B cell (primary cell): ENCODE results near the gene ITPR2. TPM values are rescaled to one million over a fixed set of nuclear protein-coding genes. Genes with fewer than 3 reads are reported as not detected.

Experiments
- ATAC-seq: fragments of 200-7000 bp; cut with Tn5 transposase; one replicate; pipeline ENCODE4 v1.10.0; 2021; ENCODE audit warnings: low read depth, mild to moderate bottlenecking, moderate number of reproducible peaks, moderate library complexity
- CTCF ChIA-PET: fragments of 350-600 bp; sonication (Branson Sonifier 250); formaldehyde crosslinking; loops from one replicate; lab custom pipeline; 2021; ENCODE audit warnings: antibody characterized with exemption, inconsistent platforms; lab: Charles Lee
- POLR2A ChIA-PET: fragments of 350-600 bp; sonication (Branson Sonifier 250); formaldehyde crosslinking; loops from one replicate; lab custom pipeline; 2021; ENCODE audit warnings: antibody characterized with exemption; lab: Charles Lee
- DNase-seq: peaks from one replicate; pipeline ENCODE4 v3.0.0; 2013
- H2AFZ ChIP-seq: 2 replicates; pipeline ENCODE4 v1.6.1; 2012; ENCODE audit warnings: mild to moderate bottlenecking, low read depth, low read length; ENCODE audit not compliant: insufficient read depth, poor library complexity, severe bottlenecking
- H3K27ac ChIP-seq, 2 donors: 1 replicate in 1 of 2; 2 replicates in 1 of 2; pipeline ENCODE4 v1.5.1; 2012 to 2013; ENCODE audit warnings: low read length in 2 of 2, mild to moderate bottlenecking in 2 of 2, moderate library complexity in 1 of 2
- H3K27me3 ChIP-seq, 4 experiments: fragments of 200-600 bp in 1 of 4; sonication (generic) in 1 of 4; replicated peaks in 1 of 4; 1 replicate in 2 of 4; 2 replicates in 2 of 4; pipeline versions ENCODE4 v1.6.1 to v1.7.0; 2013 to 2016; ENCODE audit warnings: low read length in 3 of 4, mild to moderate bottlenecking in 2 of 4, mixed read lengths in 1 of 4, moderate library complexity in 1 of 4; ENCODE audit not compliant: insufficient read depth in 4 of 4, control insufficient read depth in 3 of 4; ENCODE audit errors: control extremely low read depth in 1 of 4
- H3K36me3 ChIP-seq, 2 experiments: replicated peaks in 1 of 2; 1 replicate in 1 of 2; 2 replicates in 1 of 2; pipeline versions ENCODE4 v1.6.1 to v1.7.1; 2013; ENCODE audit warnings: low read length in 1 of 2; ENCODE audit not compliant: insufficient read depth in 2 of 2, control insufficient read depth in 1 of 2; ENCODE audit errors: control extremely low read depth in 1 of 2, extremely low read depth in 1 of 2
- H3K4me1 ChIP-seq, 2 donors: fragments of 200-600 bp in 1 of 2; sonication (generic) in 1 of 2; 1 replicate in 1 of 2; 2 replicates in 1 of 2; pipeline versions ENCODE4 v1.5.1 to v1.6.1; 2013 to 2017; ENCODE audit warnings: low read length in 2 of 2; ENCODE audit not compliant: control insufficient read depth in 2 of 2, insufficient read depth in 2 of 2
- H3K4me2 ChIP-seq: replicated peaks from 2 replicates; pipeline ENCODE3; 2012; ENCODE audit warnings: mild to moderate bottlenecking, low read depth, low read length; ENCODE audit not compliant: poor library complexity, severe bottlenecking
- H3K4me3 ChIP-seq, 5 experiments: fragments of 200-600 bp in 1 of 5; sonication (generic) in 1 of 5; 1 replicate in 3 of 5; 2 replicates in 2 of 5; pipeline versions ENCODE4 v1.5.1 to v1.7.0; 2011 to 2016; ENCODE audit warnings: low read length in 4 of 5, mild to moderate bottlenecking in 4 of 5, low read depth in 2 of 5, control low read depth in 1 of 5, moderate library complexity in 1 of 5; ENCODE audit not compliant: insufficient read depth in 1 of 5; ENCODE audit errors: control extremely low read depth in 1 of 5, extremely low read depth in 1 of 5
- H3K79me2 ChIP-seq: fragments of 200-600 bp; sonication (generic); one replicate; pipeline ENCODE4 v1.6.0; 2016; ENCODE audit warnings: low read length; ENCODE audit not compliant: control insufficient read depth, insufficient read depth
- H3K9ac ChIP-seq: fragments of 200-600 bp; sonication (generic); 2 replicates; pipeline ENCODE4 v1.6.1; 2017; ENCODE audit warnings: mild to moderate bottlenecking, low read length, moderate library complexity
- H3K9me3 ChIP-seq, 3 donors: one replicate each; pipeline versions ENCODE4 v1.6.1 to v1.7.1; 2013; ENCODE audit warnings: low read length in 2 of 3; ENCODE audit not compliant: control insufficient read depth in 2 of 3, insufficient read depth in 1 of 3; ENCODE audit errors: control extremely low read depth in 1 of 3
- H4K20me1 ChIP-seq: 2 replicates; pipeline ENCODE4 v1.6.0; 2012; ENCODE audit warnings: mild to moderate bottlenecking, low read length; ENCODE audit not compliant: insufficient read depth, control insufficient read depth, poor library complexity, severe bottlenecking
- H3K27ac Mint-ChIP-seq: one replicate; pipeline ENCODE4 v1.8.0; 2021; ENCODE audit warnings: mixed read lengths
- H3K27me3 Mint-ChIP-seq: one replicate; pipeline ENCODE4 v1.8.0; 2021; ENCODE audit warnings: mixed read lengths
- H3K4me1 Mint-ChIP-seq: one replicate; pipeline ENCODE4 v1.8.0; 2021; ENCODE audit warnings: mixed read lengths
- H3K4me3 Mint-ChIP-seq: one replicate; pipeline ENCODE4 v1.8.0; 2021; ENCODE audit warnings: mixed read lengths
- H3K9me3 Mint-ChIP-seq: one replicate; pipeline ENCODE4 v1.8.0; 2022; ENCODE audit warnings: mixed read lengths; ENCODE audit not compliant: insufficient read depth
- EZH2 ChIP-seq: IDR thresholded peaks from 2 replicates; pipeline ENCODE4 v1.6.1; 2012; ENCODE audit warnings: borderline replicate concordance, low read depth, mild to moderate bottlenecking, moderate library complexity, low read length; ENCODE audit not compliant: insufficient read depth, poor library complexity, severe bottlenecking
- WGBS: methylation state at CpG from one replicate; pipeline ENCODE4 v1.1.5; 2013; ENCODE audit warnings: missing lambda C conversion rate; ENCODE audit not compliant: insufficient coverage; 5-methylcytosine and 5-hydroxymethylcytosine counted together
- intact Hi-C: fragments of 100-400 bp; cut with micrococcal nuclease; formaldehyde crosslinking; loops from one replicate; pipeline ENCODE4 v1.10.0; 2022
- polyA plus RNA-seq: library from polyadenylated mRNA; depleted of rRNA; stranded (reverse); fragments of >200 nt; gene quantifications from 2 replicates; pipeline ENCODE4 v1.2.3, GENCODE V29; 2012
- total RNA-seq, 2 donors: library from RNA; stranded (reverse); fragments of 120-200 nt in 1 of 2; gene quantifications; 1 replicate in 1 of 2; 2 replicates in 1 of 2; pipeline versions ENCODE4 v1.2.3 to v1.2.4, GENCODE V29; 2013 to 2022
- TF ChIP-seq, protein P1 (sequence below): fragments of 200-600 bp; IDR thresholded peaks from one replicate; pipeline ENCODE4 v1.8.0; 2022; ENCODE audit warnings: antibody characterized with exemption, mild to moderate bottlenecking

Gene ITPR2
- total and polyA plus RNA-seq, 2 donors (not counting 1 experiment from before 2014, with no cell fraction given) = 4.3 to 113 TPM

DNA sequence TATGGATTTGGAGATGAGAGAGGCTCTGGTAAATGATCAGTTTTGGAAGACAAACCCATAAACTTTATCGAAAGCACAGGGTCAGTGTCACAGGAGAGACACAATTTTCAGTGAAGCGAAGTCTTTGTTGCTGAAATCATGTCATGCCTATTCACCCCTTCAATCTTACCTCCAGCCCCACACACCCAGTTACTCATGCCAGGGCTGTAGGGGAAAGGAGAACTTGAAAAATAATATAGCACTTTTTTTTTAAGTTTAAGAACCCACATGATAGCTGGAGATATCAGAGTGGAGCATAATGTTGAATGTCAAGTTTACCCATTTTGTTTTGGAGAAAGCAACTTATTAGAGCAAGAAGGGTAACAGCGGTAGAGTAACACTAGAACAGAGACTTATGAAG, 530.2 kb downstream of the ITPR2 start:
- Histone ChIP-seq H3K9me3 (no peaks in the 10 kb centered on the region), H3K4me1 (peaks cover 17 to 21% of the 10 kb centered on the region in 2 donors), H3K36me3 (no peaks in the 10 kb centered on the region), H2AFZ (no peak overlapping the region), H3K79me2 (no peaks in the 10 kb centered on the region), H3K4me2 (no peak overlapping the region), H3K4me3 (no peak overlapping the region), H3K9ac (no peak overlapping the region), H4K20me1 (no peaks in the 10 kb centered on the region), H3K27ac (no peak overlapping the region), H3K27me3 (no peaks in the 10 kb centered on the region)
- Mint-ChIP-seq H3K4me3 (no peak overlapping the region), H3K27ac (no peak overlapping the region), H3K27me3 (no peaks in the 10 kb centered on the region), H3K4me1 (peaks cover 26% of the 10 kb centered on the region), H3K9me3 (no peaks in the 10 kb centered on the region)
- intact Hi-C loops = no loop called here
- TF ChIP-seq, protein P1, sequence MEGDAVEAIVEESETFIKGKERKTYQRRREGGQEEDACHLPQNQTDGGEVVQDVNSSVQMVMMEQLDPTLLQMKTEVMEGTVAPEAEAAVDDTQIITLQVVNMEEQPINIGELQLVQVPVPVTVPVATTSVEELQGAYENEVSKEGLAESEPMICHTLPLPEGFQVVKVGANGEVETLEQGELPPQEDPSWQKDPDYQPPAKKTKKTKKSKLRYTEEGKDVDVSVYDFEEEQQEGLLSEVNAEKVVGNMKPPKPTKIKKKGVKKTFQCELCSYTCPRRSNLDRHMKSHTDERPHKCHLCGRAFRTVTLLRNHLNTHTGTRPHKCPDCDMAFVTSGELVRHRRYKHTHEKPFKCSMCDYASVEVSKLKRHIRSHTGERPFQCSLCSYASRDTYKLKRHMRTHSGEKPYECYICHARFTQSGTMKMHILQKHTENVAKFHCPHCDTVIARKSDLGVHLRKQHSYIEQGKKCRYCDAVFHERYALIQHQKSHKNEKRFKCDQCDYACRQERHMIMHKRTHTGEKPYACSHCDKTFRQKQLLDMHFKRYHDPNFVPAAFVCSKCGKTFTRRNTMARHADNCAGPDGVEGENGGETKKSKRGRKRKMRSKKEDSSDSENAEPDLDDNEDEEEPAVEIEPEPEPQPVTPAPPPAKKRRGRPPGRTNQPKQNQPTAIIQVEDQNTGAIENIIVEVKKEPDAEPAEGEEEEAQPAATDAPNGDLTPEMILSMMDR = no peak
- no peak for TF ChIP-seq EZH2
- CTCF ChIA-PET = no interaction called here
- ATAC-seq = no peak
- DNase-seq = no peak
- WGBS = 100% methylated on average over 1 of the region's 3 CpGs
- POLR2A ChIA-PET = no interaction called here

DNA sequence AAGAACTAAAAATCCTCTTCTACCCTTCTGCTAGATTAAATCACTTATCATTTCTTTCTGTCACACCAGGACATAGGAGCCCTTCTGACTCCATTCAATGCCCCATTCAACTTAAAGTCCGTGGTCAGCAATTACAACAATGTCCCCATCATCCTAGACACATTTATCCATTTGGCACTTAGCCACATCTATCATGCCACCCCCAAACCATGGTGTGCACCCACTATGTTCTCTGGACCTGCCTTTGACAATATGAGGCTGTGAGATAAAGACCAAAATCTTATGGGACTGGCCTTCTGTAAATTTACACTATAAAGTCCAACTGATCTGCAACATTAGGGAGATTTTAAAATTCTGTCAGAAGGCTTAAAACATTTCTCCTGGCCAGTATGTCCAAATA, 533.2 kb downstream of the ITPR2 start:
- Histone ChIP-seq H3K36me3 (no peaks in the 10 kb centered on the region), H3K4me1 (peaks cover 17 to 23% of the 10 kb centered on the region in 2 donors), H3K27ac (no peak overlapping the region), H3K4me2 (no peak overlapping the region), H3K79me2 (no peaks in the 10 kb centered on the region), H3K9ac (no peak overlapping the region), H2AFZ (peak overlapping the region; percentile 53), H3K27me3 (no peaks in the 10 kb centered on the region), H3K4me3 (no peak overlapping the region), H3K9me3 (no peaks in the 10 kb centered on the region), H4K20me1 (no peaks in the 10 kb centered on the region)
- Mint-ChIP-seq H3K27ac (peak overlapping the region; percentile 47), H3K27me3 (no peaks in the 10 kb centered on the region), H3K4me1 (peaks cover 26% of the 10 kb centered on the region), H3K9me3 (no peaks in the 10 kb centered on the region), H3K4me3 (peak overlapping the region; percentile 72)
- ChIA-PET POLR2A (interaction anchor here (2.1 kb wide), 1 partner anchor 18 kb away, joined by 5 read pairs; no protein-coding TSS in a partner anchor), CTCF (interaction anchor here (0.8 to 1.5 kb wide), 2 partner anchors 18 to 176 kb away, joined by 3 to 5 read pairs; no protein-coding TSS in a partner anchor)
- 100% methylated on average over 1 of the region's 1 CpG for WGBS
- DNase-seq = no peak
- TF ChIP-seq EZH2 = no peak
- TF ChIP-seq, protein P1 = no peak
- intact Hi-C loops = loop anchor here (1.0 to 10.0 kb wide), 4 partner anchors 19 to 177 kb away; partner anchors contain the start of gene SSPN
- no peak for ATAC-seq
